Measurements from ENCODE around the gene MGAT4C. TPM values are rescaled to one million over a fixed set of nuclear protein-coding genes. Genes with fewer than 3 reads are reported as not detected.
"Not testable (repeated sequence)": the region's sequence is repeated elsewhere in the genome, so short reads cannot be mapped to it uniquely, and the experiment has no call there.

MGAT4C gene
- total RNA-seq, 1 experiment from 2014 or later, result not detected

DNA sequence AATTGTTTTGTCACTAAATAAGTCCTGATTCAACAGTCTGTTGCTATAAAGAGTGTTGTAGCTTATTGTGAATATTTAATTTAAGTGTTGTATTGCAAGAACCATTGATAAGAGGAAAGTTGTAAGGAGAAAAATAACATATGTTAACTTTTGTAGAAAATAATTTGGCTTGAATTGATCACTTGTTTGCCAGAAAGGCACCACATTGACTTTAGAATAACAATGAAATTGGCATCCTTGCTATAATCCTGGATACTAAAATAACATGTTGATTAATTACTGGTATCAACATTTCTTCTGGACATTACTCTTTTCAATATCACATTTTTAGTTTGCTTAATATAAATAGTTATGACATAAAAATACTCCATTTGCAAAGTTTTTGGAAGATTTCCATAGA is 159.0 kb downstream of the MGAT4C start:
- Histone ChIP-seq H3K79me2 (ENCODE audit: low read length) (no peaks in the 10 kb centered on the region), H4K20me1 (ENCODE audit: low read length) (no peaks in the 10 kb centered on the region), H3K27ac (ENCODE audit: low read length) (no peak overlapping the region), H3F3A (ENCODE audit: low read length, unreplicated experiment) (no peaks in the 10 kb centered on the region), H2AFZ (ENCODE audit: low read length) (no peak overlapping the region), H3K4me2 (ENCODE audit: low read length) (no peak overlapping the region), H3K9ac (ENCODE audit: low read length) (no peak overlapping the region), H3K4me1 (ENCODE audit: insufficient read depth, low read length) (no peaks in the 10 kb centered on the region), H3K4me3 (ENCODE audit: low read length) (no peak overlapping the region), H3K9me2 (replicated peaks; ENCODE audit: low read length) (no peaks in the 10 kb centered on the region), H3K9me3 (ENCODE audit: low read length) (no peaks in the 10 kb centered on the region), H3K36me3 (ENCODE audit: low read depth, low read length) (no peaks in the 10 kb centered on the region), H3K27me3 (ENCODE audit: low read length) (no peaks in the 10 kb centered on the region)
- no TSS peak for BruUV-seq (replicated peaks)
- TF ChIP-seq EZH2phosphoT487 (IDR thresholded peaks at IDR 0.05; ENCODE audit: borderline replicate concordance, low read length) (no peak), EZH2 (IDR thresholded peaks at IDR 0.05; ENCODE audit: low read length, unreplicated experiment) (no peak)
- TF ChIP-seq, protein P1, sequence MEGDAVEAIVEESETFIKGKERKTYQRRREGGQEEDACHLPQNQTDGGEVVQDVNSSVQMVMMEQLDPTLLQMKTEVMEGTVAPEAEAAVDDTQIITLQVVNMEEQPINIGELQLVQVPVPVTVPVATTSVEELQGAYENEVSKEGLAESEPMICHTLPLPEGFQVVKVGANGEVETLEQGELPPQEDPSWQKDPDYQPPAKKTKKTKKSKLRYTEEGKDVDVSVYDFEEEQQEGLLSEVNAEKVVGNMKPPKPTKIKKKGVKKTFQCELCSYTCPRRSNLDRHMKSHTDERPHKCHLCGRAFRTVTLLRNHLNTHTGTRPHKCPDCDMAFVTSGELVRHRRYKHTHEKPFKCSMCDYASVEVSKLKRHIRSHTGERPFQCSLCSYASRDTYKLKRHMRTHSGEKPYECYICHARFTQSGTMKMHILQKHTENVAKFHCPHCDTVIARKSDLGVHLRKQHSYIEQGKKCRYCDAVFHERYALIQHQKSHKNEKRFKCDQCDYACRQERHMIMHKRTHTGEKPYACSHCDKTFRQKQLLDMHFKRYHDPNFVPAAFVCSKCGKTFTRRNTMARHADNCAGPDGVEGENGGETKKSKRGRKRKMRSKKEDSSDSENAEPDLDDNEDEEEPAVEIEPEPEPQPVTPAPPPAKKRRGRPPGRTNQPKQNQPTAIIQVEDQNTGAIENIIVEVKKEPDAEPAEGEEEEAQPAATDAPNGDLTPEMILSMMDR (conservative IDR thresholded peaks at IDR 0.05; ENCODE audit: low read depth, low read length), result no peak
- DNase-seq, result no peak
- ATAC-seq, result no peak
- ChIA-PET POLR2A (ENCODE audit: unreplicated experiment) (no interaction called here), CTCF (no interaction called here)
- intact Hi-C loops (cut with micrococcal nuclease), result no loop called here

DNA sequence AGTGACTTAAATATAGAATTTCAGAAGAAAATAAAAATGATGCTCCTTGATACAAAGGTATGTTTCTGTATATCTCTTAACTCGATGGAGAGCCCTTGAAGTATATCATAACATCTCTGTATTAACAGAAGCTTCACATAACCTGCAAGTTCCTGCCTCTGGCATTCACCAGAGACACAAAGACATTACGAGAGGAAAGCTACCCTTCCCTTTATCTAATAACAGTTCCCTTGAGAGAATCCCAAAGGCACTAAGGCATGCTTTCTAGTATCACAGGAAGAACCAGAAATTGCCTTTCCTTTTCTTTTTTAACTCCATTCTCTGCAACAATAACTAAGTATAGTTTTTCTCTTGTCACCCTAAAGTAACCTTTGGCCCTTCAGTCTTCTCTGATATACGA is 164.5 kb downstream of the MGAT4C start:
- no peak overlapping the region for H2AFZ ChIP-seq (ENCODE audit: low read length)
- no peaks in the 10 kb centered on the region for H4K20me1 ChIP-seq (ENCODE audit: low read length)
- ATAC-seq, result no peak
- TF ChIP-seq EZH2 (IDR thresholded peaks at IDR 0.05; ENCODE audit: low read length, unreplicated experiment) (no peak), EZH2phosphoT487 (IDR thresholded peaks at IDR 0.05; ENCODE audit: borderline replicate concordance, low read length) (no peak)
- TF ChIP-seq, protein P1 (conservative IDR thresholded peaks at IDR 0.05; ENCODE audit: low read depth, low read length), result no peak
- no TSS peak for BruUV-seq (replicated peaks)
- H3F3A ChIP-seq (ENCODE audit: low read length, unreplicated experiment), result no peaks in the 10 kb centered on the region
- no peak for DNase-seq
- H3K27me3 ChIP-seq (ENCODE audit: low read length), result no peaks in the 10 kb centered on the region
- CTCF ChIA-PET, result no interaction called here
- POLR2A ChIA-PET (ENCODE audit: unreplicated experiment), result no interaction called here
- H3K36me3 ChIP-seq (ENCODE audit: low read depth, low read length), result no peaks in the 10 kb centered on the region
- intact Hi-C loops (cut with micrococcal nuclease), result no loop called here
- no peak overlapping the region for H3K4me3 ChIP-seq (ENCODE audit: low read length)
- no peak overlapping the region for H3K4me2 ChIP-seq (ENCODE audit: low read length)
- H3K9ac ChIP-seq (ENCODE audit: low read length), result no peak overlapping the region
- no peaks in the 10 kb centered on the region for H3K9me3 ChIP-seq (ENCODE audit: low read length)
- H3K9me2 ChIP-seq (replicated peaks; ENCODE audit: low read length), result no peaks in the 10 kb centered on the region
- no peaks in the 10 kb centered on the region for H3K4me1 ChIP-seq (ENCODE audit: insufficient read depth, low read length)
- H3K79me2 ChIP-seq (ENCODE audit: low read length), result no peaks in the 10 kb centered on the region
- no peak overlapping the region for H3K27ac ChIP-seq (ENCODE audit: low read length)

DNA sequence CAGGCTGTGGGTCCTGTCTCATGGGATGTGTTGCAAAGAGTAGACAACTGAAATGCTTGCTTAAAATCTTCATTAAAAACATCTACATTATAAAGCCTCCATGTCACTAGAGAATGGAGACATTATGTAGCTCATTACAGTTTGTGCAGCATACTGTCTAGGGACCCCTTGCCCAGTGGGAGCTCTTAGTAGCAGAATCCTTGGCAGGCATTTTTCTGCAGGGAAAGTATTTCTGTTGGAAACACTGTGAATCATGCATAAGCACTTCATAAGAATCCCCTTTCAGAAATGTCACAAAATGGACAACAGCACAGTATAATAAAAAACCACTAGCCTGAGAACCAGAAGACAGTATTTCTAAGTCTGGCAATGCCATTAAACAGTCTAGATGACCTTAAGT is 174.3 kb downstream of the MGAT4C start:
- no peak overlapping the region for H3K27ac ChIP-seq (ENCODE audit: low read length)
- no peak overlapping the region for H3K4me2 ChIP-seq (ENCODE audit: low read length)
- ChIA-PET CTCF (no interaction called here), POLR2A (ENCODE audit: unreplicated experiment) (no interaction called here)
- no peak overlapping the region for H3K9ac ChIP-seq (ENCODE audit: low read length)
- no TSS peak for BruUV-seq (replicated peaks)
- H3K4me1 ChIP-seq (ENCODE audit: insufficient read depth, low read length), result no peaks in the 10 kb centered on the region
- intact Hi-C loops (cut with micrococcal nuclease), result no loop called here
- no peak for TF ChIP-seq EZH2 (IDR thresholded peaks at IDR 0.05; ENCODE audit: low read length, unreplicated experiment)
- TF ChIP-seq, protein P1 (conservative IDR thresholded peaks at IDR 0.05; ENCODE audit: low read depth, low read length), result no peak
- no peak for TF ChIP-seq EZH2phosphoT487 (IDR thresholded peaks at IDR 0.05; ENCODE audit: borderline replicate concordance, low read length)
- no peaks in the 10 kb centered on the region for H3K79me2 ChIP-seq (ENCODE audit: low read length)
- no peaks in the 10 kb centered on the region for H4K20me1 ChIP-seq (ENCODE audit: low read length)
- H3K9me3 ChIP-seq (ENCODE audit: low read length), result no peaks in the 10 kb centered on the region
- no peaks in the 10 kb centered on the region for H3K27me3 ChIP-seq (ENCODE audit: low read length)
- H2AFZ ChIP-seq (ENCODE audit: low read length), result no peak overlapping the region
- DNase-seq (no peak), ATAC-seq (no peak)
- H3F3A ChIP-seq (ENCODE audit: low read length, unreplicated experiment), result no peaks in the 10 kb centered on the region
- H3K4me3 ChIP-seq (ENCODE audit: low read length), result no peak overlapping the region
- no peaks in the 10 kb centered on the region for H3K9me2 ChIP-seq (replicated peaks; ENCODE audit: low read length)
- no peaks in the 10 kb centered on the region for H3K36me3 ChIP-seq (ENCODE audit: low read depth, low read length)

GRCh38 chr12:86059052-86059451 is 197.1 kb downstream of the MGAT4C start:
- POLR2A ChIA-PET (ENCODE audit: unreplicated experiment); H3K9me3 ChIP-seq (ENCODE audit: low read length); H3K4me1 ChIP-seq (ENCODE audit: insufficient read depth, low read length); H3K4me3 ChIP-seq (ENCODE audit: low read length); H3K27me3 ChIP-seq (ENCODE audit: low read length); BruUV-seq (replicated peaks); intact Hi-C loops (cut with micrococcal nuclease); H3K9me2 ChIP-seq (replicated peaks; ENCODE audit: low read length); H3K36me3 ChIP-seq (ENCODE audit: low read depth, low read length); H3K4me2 ChIP-seq (ENCODE audit: low read length); DNase-seq; H2AFZ ChIP-seq (ENCODE audit: low read length); H3K9ac ChIP-seq (ENCODE audit: low read length); CTCF ChIA-PET; H3K79me2 ChIP-seq (ENCODE audit: low read length); H4K20me1 ChIP-seq (ENCODE audit: low read length); ATAC-seq; H3F3A ChIP-seq (ENCODE audit: low read length, unreplicated experiment); H3K27ac ChIP-seq (ENCODE audit: low read length): not testable (repeated sequence)

All from PC-3 (cell line).